B cell (primary cell): ENCODE measurements around the gene MLEC. TPM values are rescaled to one million over a fixed set of nuclear protein-coding genes. Genes with fewer than 3 reads are reported as not detected.

ENCODE experiments used
- ATAC-seq: fragments of 200-7000 bp; cut with Tn5 transposase; one replicate; pipeline ENCODE4 v1.10.0; 2021; ENCODE audit warnings: low read depth, mild to moderate bottlenecking, moderate number of reproducible peaks, moderate library complexity
- CTCF ChIA-PET: fragments of 350-600 bp; sonication (Branson Sonifier 250); formaldehyde crosslinking; loops from one replicate; lab custom pipeline; 2021; ENCODE audit warnings: antibody characterized with exemption, inconsistent platforms; lab: Charles Lee
- POLR2A ChIA-PET: fragments of 350-600 bp; sonication (Branson Sonifier 250); formaldehyde crosslinking; loops from one replicate; lab custom pipeline; 2021; ENCODE audit warnings: antibody characterized with exemption; lab: Charles Lee
- DNase-seq: peaks from one replicate; pipeline ENCODE4 v3.0.0; 2013
- H2AFZ ChIP-seq: 2 replicates; pipeline ENCODE4 v1.6.1; 2012; ENCODE audit warnings: mild to moderate bottlenecking, low read depth, low read length; ENCODE audit not compliant: insufficient read depth, poor library complexity, severe bottlenecking
- H3K27ac ChIP-seq, 2 donors: 1 replicate in 1 of 2; 2 replicates in 1 of 2; pipeline ENCODE4 v1.5.1; 2012 to 2013; ENCODE audit warnings: low read length in 2 of 2, mild to moderate bottlenecking in 2 of 2, moderate library complexity in 1 of 2
- H3K27me3 ChIP-seq, 4 experiments: fragments of 200-600 bp in 1 of 4; sonication (generic) in 1 of 4; replicated peaks in 1 of 4; 1 replicate in 2 of 4; 2 replicates in 2 of 4; pipeline versions ENCODE4 v1.6.1 to v1.7.0; 2013 to 2016; ENCODE audit warnings: low read length in 3 of 4, mild to moderate bottlenecking in 2 of 4, mixed read lengths in 1 of 4, moderate library complexity in 1 of 4; ENCODE audit not compliant: insufficient read depth in 4 of 4, control insufficient read depth in 3 of 4; ENCODE audit errors: control extremely low read depth in 1 of 4
- H3K36me3 ChIP-seq, 2 experiments: replicated peaks in 1 of 2; 1 replicate in 1 of 2; 2 replicates in 1 of 2; pipeline versions ENCODE4 v1.6.1 to v1.7.1; 2013; ENCODE audit warnings: low read length in 1 of 2; ENCODE audit not compliant: insufficient read depth in 2 of 2, control insufficient read depth in 1 of 2; ENCODE audit errors: control extremely low read depth in 1 of 2, extremely low read depth in 1 of 2
- H3K4me1 ChIP-seq, 2 donors: fragments of 200-600 bp in 1 of 2; sonication (generic) in 1 of 2; 1 replicate in 1 of 2; 2 replicates in 1 of 2; pipeline versions ENCODE4 v1.5.1 to v1.6.1; 2013 to 2017; ENCODE audit warnings: low read length in 2 of 2; ENCODE audit not compliant: control insufficient read depth in 2 of 2, insufficient read depth in 2 of 2
- H3K4me2 ChIP-seq: replicated peaks from 2 replicates; pipeline ENCODE3; 2012; ENCODE audit warnings: mild to moderate bottlenecking, low read depth, low read length; ENCODE audit not compliant: poor library complexity, severe bottlenecking
- H3K4me3 ChIP-seq, 5 experiments: fragments of 200-600 bp in 1 of 5; sonication (generic) in 1 of 5; 1 replicate in 3 of 5; 2 replicates in 2 of 5; pipeline versions ENCODE4 v1.5.1 to v1.7.0; 2011 to 2016; ENCODE audit warnings: low read length in 4 of 5, mild to moderate bottlenecking in 4 of 5, low read depth in 2 of 5, control low read depth in 1 of 5, moderate library complexity in 1 of 5; ENCODE audit not compliant: insufficient read depth in 1 of 5; ENCODE audit errors: control extremely low read depth in 1 of 5, extremely low read depth in 1 of 5
- H3K79me2 ChIP-seq: fragments of 200-600 bp; sonication (generic); one replicate; pipeline ENCODE4 v1.6.0; 2016; ENCODE audit warnings: low read length; ENCODE audit not compliant: control insufficient read depth, insufficient read depth
- H3K9ac ChIP-seq: fragments of 200-600 bp; sonication (generic); 2 replicates; pipeline ENCODE4 v1.6.1; 2017; ENCODE audit warnings: mild to moderate bottlenecking, low read length, moderate library complexity
- H3K9me3 ChIP-seq, 3 donors: one replicate each; pipeline versions ENCODE4 v1.6.1 to v1.7.1; 2013; ENCODE audit warnings: low read length in 2 of 3; ENCODE audit not compliant: control insufficient read depth in 2 of 3, insufficient read depth in 1 of 3; ENCODE audit errors: control extremely low read depth in 1 of 3
- H4K20me1 ChIP-seq: 2 replicates; pipeline ENCODE4 v1.6.0; 2012; ENCODE audit warnings: mild to moderate bottlenecking, low read length; ENCODE audit not compliant: insufficient read depth, control insufficient read depth, poor library complexity, severe bottlenecking
- H3K27ac Mint-ChIP-seq: one replicate; pipeline ENCODE4 v1.8.0; 2021; ENCODE audit warnings: mixed read lengths
- H3K27me3 Mint-ChIP-seq: one replicate; pipeline ENCODE4 v1.8.0; 2021; ENCODE audit warnings: mixed read lengths
- H3K4me1 Mint-ChIP-seq: one replicate; pipeline ENCODE4 v1.8.0; 2021; ENCODE audit warnings: mixed read lengths
- H3K4me3 Mint-ChIP-seq: one replicate; pipeline ENCODE4 v1.8.0; 2021; ENCODE audit warnings: mixed read lengths
- H3K9me3 Mint-ChIP-seq: one replicate; pipeline ENCODE4 v1.8.0; 2022; ENCODE audit warnings: mixed read lengths; ENCODE audit not compliant: insufficient read depth
- EZH2 ChIP-seq: IDR thresholded peaks from 2 replicates; pipeline ENCODE4 v1.6.1; 2012; ENCODE audit warnings: borderline replicate concordance, low read depth, mild to moderate bottlenecking, moderate library complexity, low read length; ENCODE audit not compliant: insufficient read depth, poor library complexity, severe bottlenecking
- WGBS: methylation state at CpG from one replicate; pipeline ENCODE4 v1.1.5; 2013; ENCODE audit warnings: missing lambda C conversion rate; ENCODE audit not compliant: insufficient coverage; 5-methylcytosine and 5-hydroxymethylcytosine counted together
- intact Hi-C: fragments of 100-400 bp; cut with micrococcal nuclease; formaldehyde crosslinking; loops from one replicate; pipeline ENCODE4 v1.10.0; 2022
- polyA plus RNA-seq: library from polyadenylated mRNA; depleted of rRNA; stranded (reverse); fragments of >200 nt; gene quantifications from 2 replicates; pipeline ENCODE4 v1.2.3, GENCODE V29; 2012
- total RNA-seq, 2 donors: library from RNA; stranded (reverse); fragments of 120-200 nt in 1 of 2; gene quantifications; 1 replicate in 1 of 2; 2 replicates in 1 of 2; pipeline versions ENCODE4 v1.2.3 to v1.2.4, GENCODE V29; 2013 to 2022
- TF ChIP-seq, protein P1 (sequence below): fragments of 200-600 bp; IDR thresholded peaks from one replicate; pipeline ENCODE4 v1.8.0; 2022; ENCODE audit warnings: antibody characterized with exemption, mild to moderate bottlenecking

MLEC gene
- total and polyA plus RNA-seq, 2 donors (not counting 1 experiment from before 2014, with no cell fraction given): 5.5 to 52.6 TPM

DNA sequence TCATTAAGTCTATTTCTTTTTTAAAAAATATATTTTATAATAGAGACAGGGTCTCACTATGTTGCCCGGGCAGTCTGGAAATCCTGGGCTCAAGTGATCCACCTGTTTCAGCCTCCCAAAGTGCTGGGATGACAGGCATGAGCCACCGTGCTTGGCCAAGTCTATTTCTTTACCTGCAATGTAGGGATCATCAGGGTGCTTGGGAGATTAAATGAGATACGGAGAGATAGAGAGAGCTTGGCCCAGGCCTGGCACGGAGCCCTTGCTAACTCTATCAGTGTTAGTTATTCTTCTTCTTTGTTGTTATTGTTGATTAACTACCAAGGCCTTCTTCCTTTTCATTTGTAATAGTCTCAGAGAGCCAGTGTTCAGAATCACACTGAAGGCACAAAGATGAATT is 43.4 kb upstream of the MLEC start:
- no peak for TF ChIP-seq EZH2
- TF ChIP-seq, protein P1, sequence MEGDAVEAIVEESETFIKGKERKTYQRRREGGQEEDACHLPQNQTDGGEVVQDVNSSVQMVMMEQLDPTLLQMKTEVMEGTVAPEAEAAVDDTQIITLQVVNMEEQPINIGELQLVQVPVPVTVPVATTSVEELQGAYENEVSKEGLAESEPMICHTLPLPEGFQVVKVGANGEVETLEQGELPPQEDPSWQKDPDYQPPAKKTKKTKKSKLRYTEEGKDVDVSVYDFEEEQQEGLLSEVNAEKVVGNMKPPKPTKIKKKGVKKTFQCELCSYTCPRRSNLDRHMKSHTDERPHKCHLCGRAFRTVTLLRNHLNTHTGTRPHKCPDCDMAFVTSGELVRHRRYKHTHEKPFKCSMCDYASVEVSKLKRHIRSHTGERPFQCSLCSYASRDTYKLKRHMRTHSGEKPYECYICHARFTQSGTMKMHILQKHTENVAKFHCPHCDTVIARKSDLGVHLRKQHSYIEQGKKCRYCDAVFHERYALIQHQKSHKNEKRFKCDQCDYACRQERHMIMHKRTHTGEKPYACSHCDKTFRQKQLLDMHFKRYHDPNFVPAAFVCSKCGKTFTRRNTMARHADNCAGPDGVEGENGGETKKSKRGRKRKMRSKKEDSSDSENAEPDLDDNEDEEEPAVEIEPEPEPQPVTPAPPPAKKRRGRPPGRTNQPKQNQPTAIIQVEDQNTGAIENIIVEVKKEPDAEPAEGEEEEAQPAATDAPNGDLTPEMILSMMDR: no peak
- no peaks in the 10 kb centered on the region for H4K20me1 ChIP-seq
- H3K27ac ChIP-seq: no peak overlapping the region
- no peak overlapping the region for H3K4me2 ChIP-seq
- intact Hi-C loops: no loop called here
- H2AFZ ChIP-seq: no peak overlapping the region
- DNase-seq (no peak), ATAC-seq (no peak)
- H3K27me3 ChIP-seq: peaks cover 0 to 63% (median 42%) of the 10 kb centered on the region in 4 experiments
- Mint-ChIP-seq H3K27me3 (peaks cover 58% of the 10 kb centered on the region), H3K4me3 (no peak overlapping the region), H3K9me3 (no peaks in the 10 kb centered on the region), H3K4me1 (peaks cover 23% of the 10 kb centered on the region), H3K27ac (no peak overlapping the region)
- H3K4me1 ChIP-seq: peaks cover 20 to 24% of the 10 kb centered on the region in 2 donors
- no peak overlapping the region for H3K4me3 ChIP-seq
- peaks cover 0 to 5% (median 0%) of the 10 kb centered on the region in 3 donors for H3K9me3 ChIP-seq
- H3K79me2 ChIP-seq: no peaks in the 10 kb centered on the region
- no peak overlapping the region for H3K9ac ChIP-seq
- POLR2A ChIA-PET: no interaction called here
- CTCF ChIA-PET: interaction anchor here (0.7 to 12.5 kb wide), 7 partner anchors 30 to 466 kb away, joined by 3 to 204 read pairs (median 9); partner anchors contain the start of gene UNC119B
- WGBS: 95% methylated on average over 2 of the region's 4 CpGs
- H3K36me3 ChIP-seq: no peaks in the 10 kb centered on the region

- TF ChIP-seq, protein P1: no peak
- TF ChIP-seq EZH2: no peak
- DNase-seq: no peak
- H3K4me3 ChIP-seq: no peak overlapping the region
- WGBS: 86% methylated on average over 4 of the region's 6 CpGs
- H3K27ac ChIP-seq: no peak overlapping the region
- H4K20me1 ChIP-seq: no peaks in the 10 kb centered on the region
- H3K4me1 ChIP-seq: peaks cover 30 to 31% of the 10 kb centered on the region in 2 donors
- Mint-ChIP-seq H3K4me1 (peaks cover 32% of the 10 kb centered on the region), H3K9me3 (no peaks in the 10 kb centered on the region), H3K27ac (no peak overlapping the region), H3K27me3 (peaks cover 75% of the 10 kb centered on the region), H3K4me3 (no peak overlapping the region)
- no peak overlapping the region for H2AFZ ChIP-seq
- H3K9me3 ChIP-seq: peaks cover 0 to 5% (median 0%) of the 10 kb centered on the region in 3 donors
- POLR2A ChIA-PET: no interaction called here
- CTCF ChIA-PET: interaction anchor here (0.7 to 12.5 kb wide), 20 partner anchors 9 to 450 kb away, joined by 3 to 204 read pairs (median 4); partner anchors contain the start of genes ACADS, MLEC, POP5 and UNC119B
- no peak for ATAC-seq
- no peak overlapping the region for H3K4me2 ChIP-seq
- peaks cover 0 to 70% (median 43%) of the 10 kb centered on the region in 4 experiments for H3K27me3 ChIP-seq
- H3K36me3 ChIP-seq: no peaks in the 10 kb centered on the region
- peaks cover 4% of the 10 kb centered on the region for H3K79me2 ChIP-seq
- no peak overlapping the region for H3K9ac ChIP-seq
- intact Hi-C loops: loop anchor here (5.0 kb wide), 5 partner anchors 256 to 466 kb away; partner anchors contain the start of genes PLA2G1B and SPPL3
Observed at GRCh38 chr12:120646044-120646443, 40.9 kb upstream of the MLEC start.
